ENCODE data around the gene LOC128125822.

The LOC128125822 gene

DNA sequence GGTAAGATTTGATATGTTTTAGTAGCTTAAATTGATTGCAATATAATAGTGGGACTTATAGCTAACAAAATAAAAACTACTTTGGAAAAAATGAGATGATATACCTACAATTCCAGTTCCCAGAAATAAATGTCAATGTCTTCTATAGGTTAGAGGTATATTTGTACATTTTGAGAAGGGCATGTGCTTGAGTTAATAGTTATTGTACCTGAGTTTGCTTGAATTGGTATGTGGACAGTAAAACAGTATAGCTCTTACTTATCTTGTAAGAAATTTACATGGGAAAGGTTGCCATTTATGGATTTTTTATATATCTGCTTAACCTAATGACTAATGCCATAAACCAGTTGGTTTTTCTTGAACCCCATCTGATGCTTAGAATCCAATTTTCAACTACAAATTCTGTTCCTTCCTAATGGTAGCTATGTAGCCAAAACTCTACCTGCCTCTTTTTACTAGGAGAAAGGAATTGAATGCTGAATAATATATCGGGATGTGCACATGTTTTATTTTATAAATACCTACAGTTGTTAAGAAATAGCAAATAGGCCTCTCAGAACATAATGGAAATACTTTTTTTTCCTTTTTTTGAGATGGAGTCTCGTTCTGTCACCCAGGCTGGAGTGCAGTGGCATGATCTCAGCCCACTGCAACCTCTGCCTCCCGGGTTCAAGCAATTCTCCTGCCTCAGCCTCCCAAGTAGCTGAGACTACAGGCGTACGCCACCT is 4.9 kb downstream of the LOC128125822 start:
- H3K27ac Mint-ChIP-seq, result no peak overlapping the region
- DNase-seq (ENCODE audit: low spot score), result no peak
- no peak overlapping the region for H3K27ac ChIP-seq
- H2AFZ ChIP-seq (replicated peaks), result no peak overlapping the region
- H3K36me3 ChIP-seq, result peaks cover 54% of the 10 kb centered on the region
- H3K4me1 ChIP-seq, result peaks cover 16% of the 10 kb centered on the region
- peaks cover 76% of the 10 kb centered on the region for H3K79me2 ChIP-seq (ENCODE audit: low read depth)
- H3K9me3 ChIP-seq (ENCODE audit: low read depth), result no peaks in the 10 kb centered on the region
- no peak overlapping the region for H3K4me3 ChIP-seq
- H4K20me1 ChIP-seq (ENCODE audit: low read depth), result peaks cover 60% of the 10 kb centered on the region
- H3K9ac ChIP-seq, result no peak overlapping the region
- peaks cover 20% of the 10 kb centered on the region for H3K4me1 Mint-ChIP-seq
- no peak overlapping the region for H3K4me2 ChIP-seq
- no peaks in the 10 kb centered on the region for H3K27me3 Mint-ChIP-seq (ENCODE audit: insufficient read depth, low read depth)
- TF ChIP-seq EZH2phosphoT487 (IDR thresholded peaks at IDR 0.05) (no peak), EZH2 (IDR thresholded peaks at IDR 0.05) (no peak)
- TF ChIP-seq, protein P1, sequence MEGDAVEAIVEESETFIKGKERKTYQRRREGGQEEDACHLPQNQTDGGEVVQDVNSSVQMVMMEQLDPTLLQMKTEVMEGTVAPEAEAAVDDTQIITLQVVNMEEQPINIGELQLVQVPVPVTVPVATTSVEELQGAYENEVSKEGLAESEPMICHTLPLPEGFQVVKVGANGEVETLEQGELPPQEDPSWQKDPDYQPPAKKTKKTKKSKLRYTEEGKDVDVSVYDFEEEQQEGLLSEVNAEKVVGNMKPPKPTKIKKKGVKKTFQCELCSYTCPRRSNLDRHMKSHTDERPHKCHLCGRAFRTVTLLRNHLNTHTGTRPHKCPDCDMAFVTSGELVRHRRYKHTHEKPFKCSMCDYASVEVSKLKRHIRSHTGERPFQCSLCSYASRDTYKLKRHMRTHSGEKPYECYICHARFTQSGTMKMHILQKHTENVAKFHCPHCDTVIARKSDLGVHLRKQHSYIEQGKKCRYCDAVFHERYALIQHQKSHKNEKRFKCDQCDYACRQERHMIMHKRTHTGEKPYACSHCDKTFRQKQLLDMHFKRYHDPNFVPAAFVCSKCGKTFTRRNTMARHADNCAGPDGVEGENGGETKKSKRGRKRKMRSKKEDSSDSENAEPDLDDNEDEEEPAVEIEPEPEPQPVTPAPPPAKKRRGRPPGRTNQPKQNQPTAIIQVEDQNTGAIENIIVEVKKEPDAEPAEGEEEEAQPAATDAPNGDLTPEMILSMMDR (IDR thresholded peaks at IDR 0.05), result no peak
- H3K27me3 ChIP-seq, result no peaks in the 10 kb centered on the region
- peaks cover 47% of the 10 kb centered on the region for H3F3A ChIP-seq (ENCODE audit: low read depth)
- H3K9me3 Mint-ChIP-seq, result no peaks in the 10 kb centered on the region
- H3K36me3 Mint-ChIP-seq, result peaks cover 31% of the 10 kb centered on the region
- no peak overlapping the region for H3K4me3 Mint-ChIP-seq

DNA sequence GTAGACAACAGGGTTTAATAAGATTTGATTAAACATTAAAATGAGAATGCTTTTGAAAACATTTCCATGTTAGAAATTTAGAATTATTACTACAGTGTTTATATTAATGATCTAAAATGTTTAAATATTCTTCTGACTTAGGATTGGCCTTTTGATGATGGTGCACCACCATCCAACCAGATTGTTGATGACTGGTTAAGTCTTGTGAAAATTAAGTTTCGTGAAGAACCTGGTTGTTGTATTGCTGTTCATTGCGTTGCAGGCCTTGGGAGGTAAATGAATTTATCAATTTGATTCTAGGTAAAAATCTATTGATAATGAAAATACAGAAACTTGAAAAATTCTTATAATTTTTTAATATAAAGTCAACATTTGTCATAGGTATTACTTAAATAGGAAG is 6.5 kb downstream of the LOC128125822 start:
- Mint-ChIP-seq H3K27me3 (ENCODE audit: insufficient read depth, low read depth) (no peaks in the 10 kb centered on the region), H3K27ac (no peak overlapping the region), H3K4me1 (peaks cover 18% of the 10 kb centered on the region), H3K9me3 (no peaks in the 10 kb centered on the region), H3K4me3 (no peak overlapping the region), H3K36me3 (peaks cover 34% of the 10 kb centered on the region)
- no peak overlapping the region for H3K27ac ChIP-seq
- H3K4me3 ChIP-seq, result no peak overlapping the region
- peaks cover 55% of the 10 kb centered on the region for H3F3A ChIP-seq (ENCODE audit: low read depth)
- no peaks in the 10 kb centered on the region for H3K9me3 ChIP-seq (ENCODE audit: low read depth)
- no peaks in the 10 kb centered on the region for H3K27me3 ChIP-seq
- H3K4me2 ChIP-seq, result no peak overlapping the region
- peaks cover 64% of the 10 kb centered on the region for H4K20me1 ChIP-seq (ENCODE audit: low read depth)
- TF ChIP-seq EZH2phosphoT487 (IDR thresholded peaks at IDR 0.05) (no peak), EZH2 (IDR thresholded peaks at IDR 0.05) (no peak)
- TF ChIP-seq, protein P1 (IDR thresholded peaks at IDR 0.05), result no peak
- peaks cover 16% of the 10 kb centered on the region for H3K4me1 ChIP-seq
- peaks cover 62% of the 10 kb centered on the region for H3K79me2 ChIP-seq (ENCODE audit: low read depth)
- H3K9ac ChIP-seq, result no peak overlapping the region
- DNase-seq (ENCODE audit: low spot score), result no peak
- H3K36me3 ChIP-seq, result peaks cover 54% of the 10 kb centered on the region
- H2AFZ ChIP-seq (replicated peaks), result no peak overlapping the region

- no peak overlapping the region for H3K27ac Mint-ChIP-seq
- peaks cover 54% of the 10 kb centered on the region for H3K36me3 ChIP-seq
- H3K4me2 ChIP-seq, result no peak overlapping the region
- peaks cover 9% of the 10 kb centered on the region for H3K4me1 Mint-ChIP-seq
- no peak overlapping the region for H3K9ac ChIP-seq
- H3K9me3 ChIP-seq (ENCODE audit: low read depth), result no peaks in the 10 kb centered on the region
- peaks cover 48% of the 10 kb centered on the region for H3K79me2 ChIP-seq (ENCODE audit: low read depth)
- TF ChIP-seq, protein P1 (IDR thresholded peaks at IDR 0.05), result no peak
- TF ChIP-seq EZH2 (IDR thresholded peaks at IDR 0.05), result no peak
- TF ChIP-seq EZH2phosphoT487 (IDR thresholded peaks at IDR 0.05), result no peak
- no peak overlapping the region for H3K27ac ChIP-seq
- DNase-seq (ENCODE audit: low spot score), result no peak
- no peaks in the 10 kb centered on the region for H3K9me3 Mint-ChIP-seq
- no peaks in the 10 kb centered on the region for H3K27me3 Mint-ChIP-seq (ENCODE audit: insufficient read depth, low read depth)
- peaks cover 32% of the 10 kb centered on the region for H3K36me3 Mint-ChIP-seq
- peaks cover 52% of the 10 kb centered on the region for H3F3A ChIP-seq (ENCODE audit: low read depth)
- H3K27me3 ChIP-seq, result no peaks in the 10 kb centered on the region
- no peak overlapping the region for H3K4me3 Mint-ChIP-seq
- no peak overlapping the region for H3K4me3 ChIP-seq
- H3K4me1 ChIP-seq, result peaks cover 9% of the 10 kb centered on the region
- H4K20me1 ChIP-seq (ENCODE audit: low read depth), result peaks cover 50% of the 10 kb centered on the region
- H2AFZ ChIP-seq (replicated peaks), result no peak overlapping the region
Observed at GRCh38 chr6:63579937-63580703, 7.8 kb downstream of the LOC128125822 start.
